ENCODE results near the gene MPRIP.

Gene MPRIP

DNA sequence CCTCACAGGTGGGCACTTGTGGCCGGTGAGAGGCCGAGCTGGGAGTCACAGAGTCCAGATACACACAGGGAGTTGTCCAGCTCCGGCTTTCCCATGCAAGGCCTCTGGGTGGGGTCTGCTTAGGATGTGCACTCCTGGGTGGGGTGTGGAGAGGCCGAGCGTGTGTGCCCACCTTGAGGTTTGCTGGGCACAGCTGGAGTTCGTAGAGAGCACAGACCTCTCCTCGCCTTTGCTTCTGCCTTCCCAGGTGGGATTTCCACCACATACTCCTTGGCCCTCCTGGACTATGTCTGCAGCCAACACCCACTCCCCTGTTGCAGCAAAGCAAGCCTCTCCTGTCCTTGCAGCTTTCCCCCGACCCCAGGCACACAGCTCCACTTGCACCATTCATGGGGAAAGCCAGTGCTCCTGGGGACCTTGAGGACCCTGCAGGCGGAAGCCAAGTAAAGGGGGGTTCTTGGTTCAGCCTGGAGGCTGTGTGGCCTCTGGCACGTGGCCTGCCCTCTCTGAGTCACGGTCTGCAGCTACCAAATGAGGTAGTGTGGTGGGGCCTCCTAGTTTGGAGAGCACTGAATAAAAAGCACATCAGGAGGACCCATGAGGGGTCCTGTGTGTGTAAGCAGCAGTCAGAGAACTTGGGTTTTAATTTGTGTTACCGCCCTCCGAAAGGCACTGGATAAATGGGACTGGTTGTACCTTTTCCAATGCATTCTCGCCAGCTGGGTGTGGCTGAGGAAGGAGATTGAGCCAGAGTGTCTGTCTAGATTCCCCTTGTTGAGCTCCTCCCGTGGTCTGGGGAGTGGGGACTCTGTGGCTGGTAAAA is 31.5 kb downstream of the MPRIP start:
- no peak for DNase-seq

GRCh38 chr17:17075125-17075781 is 33.0 kb downstream of the MPRIP start:
- DNase-seq = no peak

GRCh38 chr17:17076066-17076465 is 33.8 kb downstream of the MPRIP start:
- DNase-seq = no peak

DNA sequence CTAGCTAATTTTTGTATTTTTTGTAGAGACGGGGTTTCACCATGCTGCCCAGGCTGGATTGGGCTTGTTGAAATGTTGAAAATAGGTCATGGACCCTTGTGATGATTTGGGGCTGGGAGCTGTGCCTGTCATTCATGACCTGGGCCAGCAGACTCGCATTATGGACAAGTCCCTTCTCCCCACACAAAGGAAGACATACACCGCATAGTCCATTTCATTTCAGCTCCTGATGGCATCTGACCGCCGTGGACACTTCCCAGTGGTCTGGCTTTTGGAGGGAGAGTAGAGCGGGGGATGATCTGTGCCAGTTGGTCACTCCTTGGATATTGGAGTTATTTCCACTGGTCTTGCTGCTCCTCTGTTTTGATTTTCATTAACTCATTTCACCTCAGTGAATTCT is 34.8 kb downstream of the MPRIP start:
- DNase-seq = no peak

- no peak for DNase-seq
Observed at GRCh38 chr17:17077861-17078732, 35.8 kb downstream of the MPRIP start.

- DNase-seq = no peak
Observed at GRCh38 chr17:17078832-17079231, 36.6 kb downstream of the MPRIP start.

GRCh38 chr17:17079336-17079735 is 37.1 kb downstream of the MPRIP start:
- no peak for DNase-seq

GRCh38 chr17:17079761-17080160 is 37.5 kb downstream of the MPRIP start:
- no peak for DNase-seq

GRCh38 chr17:17080181-17080631 is 37.9 kb downstream of the MPRIP start:
- DNase-seq = no peak

DNA sequence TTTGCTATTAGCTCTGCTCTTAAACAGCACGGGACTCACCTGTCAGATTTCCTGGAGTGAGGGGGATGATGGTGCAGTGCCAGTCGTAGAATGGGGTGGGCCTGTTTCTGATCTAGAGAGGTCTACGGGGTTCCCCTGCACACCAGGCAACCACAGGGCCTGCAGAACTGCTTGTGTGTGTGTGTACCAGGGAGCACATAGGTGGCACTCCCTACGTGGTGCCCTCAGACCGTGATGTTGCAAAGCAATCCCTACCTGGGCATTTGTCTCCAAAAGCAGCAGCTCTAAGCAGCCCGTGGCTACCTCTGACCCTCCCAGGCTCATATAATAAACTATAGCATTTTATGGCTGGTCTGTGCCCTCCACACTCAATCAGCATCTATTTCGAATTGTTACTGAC is 38.5 kb downstream of the MPRIP start:
- no peak for DNase-seq

DNA sequence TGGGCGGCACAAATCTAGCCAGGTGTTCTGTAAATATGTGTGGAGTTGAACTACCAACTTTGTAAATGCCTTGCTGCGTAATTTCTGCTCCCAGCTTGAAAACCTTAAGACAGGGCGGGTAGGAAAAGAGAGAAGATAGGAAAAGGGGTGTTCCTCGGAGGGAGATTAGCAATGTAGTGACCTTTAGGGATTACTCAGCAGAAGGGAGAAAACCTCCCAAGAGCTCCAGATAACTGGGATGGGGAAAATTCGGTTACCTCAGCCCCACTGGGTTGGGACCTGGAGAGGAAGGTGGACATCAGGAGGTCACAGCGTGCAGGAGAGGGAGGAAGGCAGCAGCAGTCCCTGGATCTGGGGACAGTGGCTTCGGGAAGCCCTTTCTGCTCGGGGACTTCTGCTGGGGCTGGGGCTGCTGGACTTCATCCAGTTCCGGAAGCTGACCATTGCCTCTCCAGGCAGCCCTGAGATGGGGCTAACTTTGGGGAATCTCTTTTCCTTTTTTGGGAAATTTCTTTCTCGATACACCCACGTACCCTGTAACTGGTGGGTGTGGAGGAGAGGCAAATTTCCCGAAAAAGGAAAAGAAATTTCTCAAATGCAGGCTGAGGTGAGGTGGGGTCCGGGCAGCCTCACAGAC is 39.2 kb downstream of the MPRIP start:
- DNase-seq = no peak

DNA sequence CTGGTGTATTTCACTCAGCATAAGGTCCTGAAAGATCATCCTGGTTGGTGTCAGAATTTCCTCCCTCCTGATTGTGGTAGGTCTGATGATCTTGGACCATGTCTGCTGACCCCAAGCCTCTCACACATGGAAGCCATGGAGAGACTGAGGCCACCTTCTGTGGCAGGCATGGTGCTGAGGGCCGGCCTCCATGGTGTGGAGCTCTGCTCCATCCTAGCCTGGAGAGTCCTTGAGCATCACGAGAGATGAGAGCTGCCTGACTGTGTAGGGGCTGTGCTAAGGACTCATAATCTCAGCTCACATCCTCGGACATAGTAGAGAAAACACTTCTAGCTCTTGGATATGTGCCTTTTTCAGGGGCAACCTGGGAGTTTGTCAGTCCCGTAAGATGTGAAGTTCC is 40.6 kb downstream of the MPRIP start:
- no peak for DNase-seq

- DNase-seq = no peak
Observed at GRCh38 chr17:17084317-17084835, 42.1 kb downstream of the MPRIP start.

DNA sequence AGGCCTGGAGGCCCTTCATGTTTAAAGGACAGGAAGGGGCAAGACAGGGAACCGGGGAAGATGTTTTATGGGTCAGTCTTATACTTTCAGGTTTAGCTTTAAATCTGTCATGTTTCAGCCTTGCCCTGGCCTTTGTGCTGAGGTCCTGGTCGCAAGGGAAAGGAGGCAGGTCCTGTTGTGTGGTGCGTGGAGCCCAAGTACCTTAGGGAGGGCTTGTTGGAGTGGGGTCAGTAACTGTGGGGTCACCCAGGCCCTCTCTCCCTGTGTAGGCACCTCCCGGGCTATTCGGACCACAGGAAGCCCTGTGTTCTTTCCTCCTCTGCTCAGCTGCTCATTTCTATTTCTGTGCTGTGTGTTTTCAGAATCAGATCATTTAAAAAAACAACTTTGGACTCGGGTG is 42.7 kb downstream of the MPRIP start:
- no peak for DNase-seq

DNA sequence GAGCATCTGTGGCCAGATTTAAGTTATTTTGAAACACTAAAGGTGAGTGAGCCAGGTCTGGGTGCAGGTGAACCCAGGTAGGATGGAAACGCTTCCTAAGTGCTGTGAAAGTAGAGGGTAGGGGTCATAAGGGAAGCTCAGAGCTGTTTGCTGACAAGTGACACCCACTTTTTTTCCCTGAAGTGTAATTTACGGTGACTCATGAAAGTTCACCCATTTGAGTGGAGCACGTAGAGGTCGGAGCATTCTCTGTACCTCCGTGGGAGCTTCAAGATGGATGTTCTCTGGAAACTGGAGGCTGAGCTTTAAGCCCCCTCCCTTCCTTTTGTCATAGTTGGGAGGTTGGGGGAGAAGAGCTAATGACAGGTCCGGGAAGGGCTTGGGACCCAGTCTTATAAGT is 44.3 kb downstream of the MPRIP start:
- no peak for DNase-seq

- DNase-seq = no peak
Observed at GRCh38 chr17:17087424-17088015, 45.3 kb downstream of the MPRIP start.

GRCh38 chr17:17088086-17088485 is 45.8 kb downstream of the MPRIP start:
- DNase-seq = no peak

GRCh38 chr17:17088541-17089525 is 46.6 kb downstream of the MPRIP start:
- DNase-seq = no peak

- DNase-seq = no peak
Observed at GRCh38 chr17:17089796-17090641, 47.8 kb downstream of the MPRIP start.

- no peak for DNase-seq
Observed at GRCh38 chr17:17090642-17091103, 48.4 kb downstream of the MPRIP start.
